ENCODE data around the gene ALOX5AP.

ALOX5AP gene

DNA sequence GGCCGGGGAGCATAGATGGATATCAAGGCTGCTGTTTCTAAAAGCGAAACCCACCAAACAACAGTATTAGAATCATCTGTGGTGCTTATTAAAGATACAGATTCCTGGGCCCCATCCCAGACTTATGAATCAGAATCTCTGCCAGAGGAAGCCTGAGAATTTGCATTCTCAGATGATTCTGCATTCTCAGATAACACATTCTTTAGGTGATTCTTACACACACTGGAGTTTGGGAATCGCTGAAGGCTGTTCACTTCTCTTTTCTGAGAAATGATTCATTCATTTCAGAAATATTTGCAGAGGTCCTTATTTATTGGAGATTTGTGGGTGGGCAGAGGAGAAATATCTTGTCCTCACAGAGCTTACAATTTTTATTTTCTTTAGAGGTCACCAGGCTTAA lies 24.4 kb downstream of the ALOX5AP start:
- no peak for DNase-seq (ENCODE audit: low read depth in 2 of 2)

DNA sequence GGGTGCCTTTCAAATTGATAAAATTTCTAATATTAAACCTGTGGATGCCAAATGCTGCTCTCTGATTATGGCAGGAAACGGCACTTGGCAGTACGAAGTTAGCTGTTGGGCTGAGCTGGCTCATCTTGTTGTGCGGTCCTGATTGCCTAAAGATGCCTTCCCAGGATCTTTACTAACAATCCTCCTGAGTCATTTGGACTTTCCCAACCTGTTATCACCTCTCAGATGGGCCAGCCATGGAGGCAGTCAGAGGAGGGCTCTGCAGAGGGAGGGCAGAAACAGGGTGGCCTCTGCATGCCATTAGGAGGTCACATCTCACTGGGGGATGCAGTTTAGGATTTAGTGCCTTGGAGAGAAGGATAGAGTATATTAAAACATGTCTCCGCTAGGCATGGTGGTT lies 27.3 kb downstream of the ALOX5AP start:
- no peak for DNase-seq (ENCODE audit: low read depth in 2 of 2)

DNA sequence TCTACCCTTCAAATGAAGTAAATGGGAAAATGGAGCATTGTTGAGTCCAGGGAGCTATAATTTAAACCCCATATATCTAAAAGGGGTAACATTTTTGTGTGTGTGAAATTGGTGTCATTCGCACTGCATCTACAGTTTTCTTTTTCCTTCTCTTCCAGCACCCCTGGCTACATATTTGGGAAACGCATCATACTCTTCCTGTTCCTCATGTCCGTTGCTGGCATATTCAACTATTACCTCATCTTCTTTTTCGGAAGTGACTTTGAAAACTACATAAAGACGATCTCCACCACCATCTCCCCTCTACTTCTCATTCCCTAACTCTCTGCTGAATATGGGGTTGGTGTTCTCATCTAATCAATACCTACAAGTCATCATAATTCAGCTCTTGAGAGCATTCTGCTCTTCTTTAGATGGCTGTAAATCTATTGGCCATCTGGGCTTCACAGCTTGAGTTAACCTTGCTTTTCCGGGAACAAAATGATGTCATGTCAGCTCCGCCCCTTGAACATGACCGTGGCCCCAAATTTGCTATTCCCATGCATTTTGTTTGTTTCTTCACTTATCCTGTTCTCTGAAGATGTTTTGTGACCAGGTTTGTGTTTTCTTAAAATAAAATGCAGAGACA lies 28.6 kb downstream of the ALOX5AP start:
- no peak for DNase-seq (ENCODE audit: low read depth in 2 of 2)

DNA sequence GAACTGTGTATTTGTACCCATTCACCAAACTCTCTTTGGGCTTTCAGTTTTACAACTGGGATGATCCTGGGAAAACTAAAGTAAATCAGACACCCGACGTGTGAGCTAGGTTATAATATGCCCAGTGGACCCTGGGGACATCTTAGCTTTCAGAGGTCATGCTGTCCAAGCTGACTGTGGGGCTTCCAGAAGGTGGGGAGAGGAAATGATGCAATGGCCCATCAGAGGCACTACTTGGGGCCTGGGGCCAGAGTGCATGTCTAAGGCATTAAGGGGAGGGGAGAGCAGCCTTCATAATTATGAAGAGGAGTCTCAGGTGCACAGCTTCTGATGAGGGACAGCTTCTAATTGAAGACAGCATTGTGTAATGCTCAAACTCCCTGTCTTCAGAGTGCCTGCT lies 30.9 kb downstream of the ALOX5AP start:
- no peak for DNase-seq (ENCODE audit: low read depth in 2 of 2)

DNA sequence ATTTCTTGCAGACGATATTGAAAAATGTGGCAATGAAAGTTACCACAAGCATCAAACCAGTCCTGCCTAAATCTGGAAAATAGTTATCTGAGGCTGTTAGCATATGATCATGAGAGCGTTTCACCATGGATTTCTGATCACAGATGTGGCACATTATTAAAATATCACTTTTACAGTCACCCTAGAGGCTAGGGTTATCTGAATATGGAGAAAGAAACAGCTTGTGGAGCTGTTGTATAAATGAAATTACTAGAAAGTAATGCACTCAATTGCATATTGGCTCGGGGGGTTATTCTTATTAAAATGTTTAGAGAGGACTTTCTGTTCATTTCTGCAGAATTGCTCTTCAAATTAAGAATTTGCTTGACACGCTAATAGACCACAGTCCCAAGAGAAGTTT lies 35.6 kb downstream of the ALOX5AP start:
- no peak for DNase-seq (ENCODE audit: low read depth in 2 of 2)

DNA sequence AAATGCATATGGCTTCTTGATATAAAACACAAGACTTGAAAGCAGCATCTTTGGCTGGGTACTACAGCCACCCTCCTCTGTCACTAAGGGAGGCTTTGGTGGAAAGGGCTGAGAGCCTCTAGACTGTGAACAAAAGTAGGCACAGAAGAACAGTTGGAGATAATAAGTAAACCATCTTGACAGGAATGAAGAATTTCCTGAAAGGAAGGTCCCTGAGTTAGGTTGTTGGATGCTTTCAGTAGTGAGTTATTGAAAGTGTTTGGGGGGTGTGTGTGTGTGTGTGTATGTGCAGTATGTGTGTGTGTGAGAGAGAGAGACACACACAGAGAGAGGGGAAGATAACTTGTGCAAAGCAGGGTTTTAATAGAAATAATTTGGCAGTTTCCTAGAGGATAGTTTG lies 38.2 kb downstream of the ALOX5AP start:
- DNase-seq (ENCODE audit: low read depth in 2 of 2), result no peak

DNA sequence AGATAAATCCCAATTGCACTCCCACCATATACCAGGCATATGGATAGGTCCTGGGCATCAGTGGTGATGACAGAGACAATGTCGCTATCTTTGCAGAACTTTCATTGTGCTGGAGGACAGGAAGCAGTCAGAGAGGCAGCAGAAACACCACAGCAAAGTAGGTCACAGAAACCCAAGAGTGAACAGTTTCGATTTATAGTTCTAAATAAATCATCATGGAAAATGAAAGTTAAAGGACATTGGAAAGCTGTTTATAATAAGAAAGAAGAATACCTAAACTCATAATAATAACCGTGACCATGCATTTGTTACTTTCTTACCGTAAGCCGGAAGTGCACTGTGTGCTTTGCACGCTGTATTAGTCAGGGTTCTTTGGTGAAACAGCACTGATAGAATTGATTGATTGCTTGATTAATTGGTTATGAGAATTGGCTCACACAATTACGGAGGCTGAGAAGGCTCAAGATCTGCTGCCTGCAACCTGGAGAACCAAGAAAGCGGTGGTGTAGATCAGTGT lies 38.9 kb downstream of the ALOX5AP start:
- DNase-seq (ENCODE audit: low read depth in 2 of 2), result no peak

DNA sequence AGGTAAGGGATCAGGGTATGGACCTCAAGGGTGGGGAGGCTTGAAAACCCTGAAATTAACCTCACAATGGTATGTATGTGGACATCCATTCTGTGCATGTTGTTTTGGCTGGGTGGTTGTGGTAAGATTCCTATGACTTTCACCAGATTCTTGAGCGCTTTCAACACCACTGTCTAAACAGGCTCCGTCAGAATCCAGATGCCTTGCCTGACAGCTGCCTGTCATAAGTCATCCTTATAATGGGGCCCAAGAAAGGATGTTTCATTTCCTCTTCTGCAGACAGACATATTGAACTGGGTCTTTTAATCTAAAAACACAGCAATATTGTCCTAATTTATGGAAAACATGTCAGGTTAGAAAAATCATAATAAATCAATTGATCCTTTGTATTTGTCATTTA lies 41.3 kb downstream of the ALOX5AP start:
- DNase-seq (ENCODE audit: low read depth in 2 of 2), result no peak

DNA sequence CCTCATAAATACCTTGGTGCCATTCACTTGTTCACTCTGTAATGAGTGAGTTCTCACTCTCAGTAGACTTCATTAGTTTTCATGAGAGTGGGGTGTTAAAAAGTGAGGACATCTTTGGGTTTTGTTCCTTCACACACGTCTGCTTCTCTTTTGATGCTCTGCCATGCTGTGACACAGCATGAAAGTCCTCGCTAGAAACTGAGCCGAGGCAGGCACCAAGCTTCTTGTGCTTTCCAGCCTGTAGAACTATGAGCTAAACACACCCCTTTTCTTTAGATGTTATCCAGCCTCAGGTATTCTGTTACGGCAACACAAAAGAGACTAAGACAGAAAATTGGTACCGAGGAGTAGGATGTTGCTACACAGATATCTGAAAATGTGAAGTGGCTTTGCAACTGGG lies 43.7 kb downstream of the ALOX5AP start:
- DNase-seq (ENCODE audit: low read depth in 2 of 2), result no peak

DNA sequence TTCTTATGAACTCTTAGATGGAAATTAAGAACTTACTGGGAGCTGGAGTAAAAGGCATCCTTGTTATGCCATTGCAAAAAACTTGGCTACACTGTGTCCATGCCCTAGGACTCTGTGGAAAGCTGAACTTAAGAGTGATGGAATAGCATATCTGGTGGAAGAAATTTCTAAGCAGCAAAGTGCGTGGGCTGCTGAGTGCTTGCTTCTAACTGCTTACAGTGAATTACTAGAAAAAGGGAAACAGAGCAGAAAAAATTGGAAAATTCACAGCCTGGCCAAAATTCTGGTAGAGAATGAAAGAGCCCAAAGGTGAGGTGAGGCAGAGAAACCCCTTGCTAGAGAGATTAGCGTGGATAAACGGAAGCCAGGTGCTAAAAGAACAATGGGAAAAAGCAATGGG lies 44.3 kb downstream of the ALOX5AP start:
- DNase-seq (ENCODE audit: low read depth in 2 of 2), result no peak

DNA sequence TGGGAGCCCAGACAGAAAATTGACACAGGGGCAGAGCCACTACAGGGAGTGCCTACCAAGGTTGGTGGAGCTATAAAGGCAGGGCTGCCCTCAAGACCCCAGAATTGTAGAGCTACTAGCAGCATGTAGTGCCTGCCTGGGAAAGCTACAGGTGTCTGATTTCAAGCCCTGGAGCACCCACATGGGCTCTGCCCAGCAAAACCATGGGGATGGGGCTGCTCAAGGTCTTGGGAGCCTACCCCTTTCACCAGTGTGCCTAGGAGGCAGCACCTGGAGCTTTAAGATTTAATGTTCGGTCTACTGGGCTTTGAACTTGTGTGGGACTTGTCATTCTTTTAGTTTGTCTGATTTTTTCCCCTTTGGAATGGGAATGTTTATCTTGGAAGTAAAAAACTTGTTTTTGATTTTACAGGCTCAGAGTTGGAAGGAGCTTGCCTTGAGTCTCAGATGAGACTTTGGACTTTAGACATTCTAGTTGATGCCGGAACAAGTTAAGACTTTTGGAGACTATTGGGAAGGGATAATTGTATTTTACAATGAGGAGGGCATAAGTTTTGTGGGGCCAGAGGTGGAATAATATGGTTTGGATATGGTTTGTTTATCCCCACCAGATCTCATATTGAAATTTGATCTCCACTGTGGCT lies 45.1 kb downstream of the ALOX5AP start:
- no peak for DNase-seq (ENCODE audit: low read depth in 2 of 2)

DNA sequence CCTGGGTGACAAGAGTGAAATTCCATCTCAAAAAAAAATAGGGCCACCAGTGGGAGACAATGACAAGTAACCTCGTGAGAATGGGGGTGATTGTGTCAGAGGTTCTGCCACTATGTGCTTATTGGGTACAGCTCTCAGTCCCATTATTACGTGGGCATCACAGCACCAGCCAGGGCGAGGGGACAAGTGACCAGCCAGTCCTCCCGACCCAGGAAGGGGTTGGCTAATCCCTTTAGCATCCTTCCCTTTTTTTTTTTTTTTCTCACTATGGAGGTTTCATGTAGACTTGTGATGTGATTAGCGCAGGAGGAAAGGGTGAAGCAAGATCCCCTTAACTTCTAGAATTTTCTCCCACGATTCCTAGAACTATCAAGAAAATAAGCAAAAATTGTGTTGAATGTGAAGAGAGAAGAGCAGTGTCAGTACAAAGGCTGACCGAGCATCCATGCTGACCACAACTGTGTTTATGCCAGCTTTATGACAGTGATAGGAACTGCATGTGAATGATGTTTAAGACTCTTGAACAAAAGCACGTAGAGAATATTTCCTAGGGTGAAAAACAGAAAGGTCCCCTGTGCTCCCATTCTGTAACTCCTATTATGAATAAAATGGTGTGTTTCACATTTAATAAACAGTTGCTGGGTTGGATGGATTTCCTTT lies 50.0 kb downstream of the ALOX5AP start:
- DNase-seq (ENCODE audit: low read depth in 2 of 2), result no peak

DNA sequence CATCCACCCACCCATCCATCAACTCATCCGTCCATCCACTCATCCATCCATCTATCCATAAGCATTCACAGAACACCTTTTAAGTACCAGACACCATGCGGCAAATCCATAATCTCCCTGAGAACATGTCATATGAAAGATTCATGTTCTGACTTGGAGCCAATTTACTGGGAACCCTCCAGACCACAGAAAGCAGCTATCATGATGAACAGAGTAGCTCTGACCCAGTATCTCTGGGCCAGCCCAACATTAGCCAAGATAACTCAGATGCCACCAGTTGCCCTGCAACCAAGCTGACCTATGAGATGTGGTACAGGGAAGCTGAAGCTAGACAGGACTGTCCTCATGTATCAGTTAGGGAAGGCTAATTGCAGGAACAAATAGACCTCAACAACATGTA lies 51.3 kb downstream of the ALOX5AP start:
- DNase-seq (ENCODE audit: low read depth in 2 of 2), result no peak

DNA sequence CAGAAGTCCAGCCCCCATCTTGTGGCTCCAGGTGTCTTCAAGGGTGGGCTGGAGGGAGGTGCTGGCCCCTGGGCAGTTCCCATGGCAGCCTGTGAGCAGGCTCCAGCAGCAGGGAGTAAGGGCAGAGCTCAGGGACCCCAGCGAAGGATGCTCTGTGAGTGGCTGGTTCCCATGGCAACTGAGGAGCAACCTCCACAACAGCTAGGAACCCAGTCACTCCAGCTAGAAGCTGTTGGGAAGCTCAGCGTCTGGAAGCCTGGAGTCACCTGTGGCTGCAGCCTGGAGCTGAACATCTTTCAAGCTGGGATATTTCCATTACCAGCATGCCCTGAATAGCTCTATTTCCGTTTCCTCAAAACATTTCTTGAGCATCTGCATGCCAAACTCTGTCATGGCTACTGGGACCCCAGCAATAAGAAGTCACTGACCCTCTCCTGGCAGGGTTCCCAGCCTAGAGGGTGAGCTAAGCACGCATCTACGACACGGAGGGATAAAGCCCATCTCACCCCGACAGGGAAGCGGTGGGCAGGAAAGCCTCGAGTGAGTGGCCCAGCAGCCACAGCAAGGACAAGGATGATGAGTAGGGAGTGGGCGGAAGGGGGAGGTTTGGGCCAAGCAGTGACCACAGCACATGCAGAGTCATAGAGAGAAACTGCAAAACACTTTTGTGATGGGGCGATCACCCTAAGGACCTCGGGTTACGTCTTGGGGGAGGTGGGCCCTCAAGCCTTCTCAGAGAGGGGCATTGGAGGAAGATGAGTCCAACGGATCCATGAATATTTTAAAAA lies 52.6 kb downstream of the ALOX5AP start:
- no peak for DNase-seq (ENCODE audit: low read depth in 2 of 2)

DNA sequence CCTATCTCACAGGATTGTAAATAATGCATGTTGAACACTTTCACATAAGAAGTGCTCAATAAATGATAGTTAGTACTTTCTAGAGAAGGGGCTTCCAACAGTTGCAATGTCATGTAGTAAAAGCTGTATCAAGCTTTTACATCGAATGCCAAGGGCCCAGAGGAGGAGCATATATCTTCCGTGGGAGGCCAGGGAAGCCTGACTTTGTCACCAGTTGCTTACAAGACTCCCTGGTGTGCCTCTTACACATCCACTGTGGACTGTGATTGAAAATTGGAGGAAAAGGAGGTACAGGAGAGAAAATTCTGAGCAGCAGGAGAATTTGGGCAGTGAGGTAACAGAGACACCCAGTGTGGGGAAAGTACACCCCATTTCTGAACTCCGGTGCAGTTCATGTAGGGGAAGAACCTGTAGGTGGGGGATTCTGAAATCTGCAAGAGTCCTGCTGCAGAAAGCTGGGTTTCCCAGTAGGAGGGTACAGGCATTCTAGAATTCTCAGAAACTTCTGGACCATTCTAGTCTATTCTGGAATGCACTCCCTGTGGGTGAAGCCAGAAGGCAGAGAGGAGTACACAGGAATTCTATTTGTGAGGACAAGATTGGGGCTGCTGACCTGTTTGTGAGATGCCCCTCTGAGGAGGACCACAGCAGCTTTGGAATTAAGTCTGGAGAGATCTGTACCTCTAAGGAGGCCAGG lies 54.0 kb downstream of the ALOX5AP start:
- no peak for DNase-seq (ENCODE audit: low read depth in 2 of 2)

DNA sequence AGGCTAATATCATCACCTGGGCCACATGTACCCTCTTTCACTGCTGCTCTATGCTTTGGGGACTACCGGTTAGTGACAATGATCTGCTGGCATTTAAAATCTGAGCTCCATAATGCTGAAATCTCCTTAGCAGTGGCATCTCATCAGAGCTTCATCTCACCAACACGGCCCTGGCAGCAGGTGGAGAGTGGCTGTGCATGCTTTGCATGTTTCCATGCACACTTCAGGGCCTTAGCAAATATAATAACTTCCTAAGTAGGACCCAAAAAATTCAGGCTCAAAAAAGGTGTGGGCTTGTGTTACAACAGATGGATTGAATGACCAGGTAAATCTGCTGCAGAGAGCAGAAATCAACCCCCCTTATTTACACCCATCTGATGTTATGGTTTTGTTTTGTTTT lies 55.2 kb downstream of the ALOX5AP start:
- DNase-seq (ENCODE audit: low read depth in 2 of 2), result no peak

DNA sequence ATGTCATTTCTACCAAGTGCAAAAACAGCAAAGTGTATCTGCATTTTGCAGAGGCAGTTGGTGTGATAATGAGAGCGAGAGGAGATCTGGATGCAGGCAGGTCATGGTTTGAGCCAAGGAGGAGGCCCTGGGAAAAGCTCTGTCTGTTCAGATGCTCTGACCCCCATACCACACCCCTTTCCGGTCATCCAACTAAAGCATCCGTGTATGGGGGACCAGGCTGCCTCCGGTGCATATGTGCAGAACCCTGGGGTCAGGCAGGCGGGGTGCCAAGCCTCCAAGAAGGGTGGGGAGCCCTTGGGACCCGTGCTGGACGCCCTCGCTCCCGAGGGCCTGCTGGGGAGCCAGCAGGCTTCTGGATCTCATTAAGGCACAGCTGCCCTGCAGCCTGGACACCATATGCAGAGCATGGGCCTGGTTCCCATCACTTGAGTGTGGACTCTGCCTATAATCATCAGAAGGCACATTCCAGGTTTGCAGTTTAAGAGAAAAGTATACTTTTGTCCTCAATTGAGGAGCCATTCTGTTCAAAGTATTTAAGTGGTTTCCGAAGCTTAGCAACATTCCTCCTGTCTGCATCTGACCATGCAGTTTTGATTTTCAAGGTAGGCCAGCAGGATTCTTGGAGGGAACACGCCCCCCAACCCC lies 56.1 kb downstream of the ALOX5AP start:
- DNase-seq (ENCODE audit: low read depth in 2 of 2), result no peak

DNA sequence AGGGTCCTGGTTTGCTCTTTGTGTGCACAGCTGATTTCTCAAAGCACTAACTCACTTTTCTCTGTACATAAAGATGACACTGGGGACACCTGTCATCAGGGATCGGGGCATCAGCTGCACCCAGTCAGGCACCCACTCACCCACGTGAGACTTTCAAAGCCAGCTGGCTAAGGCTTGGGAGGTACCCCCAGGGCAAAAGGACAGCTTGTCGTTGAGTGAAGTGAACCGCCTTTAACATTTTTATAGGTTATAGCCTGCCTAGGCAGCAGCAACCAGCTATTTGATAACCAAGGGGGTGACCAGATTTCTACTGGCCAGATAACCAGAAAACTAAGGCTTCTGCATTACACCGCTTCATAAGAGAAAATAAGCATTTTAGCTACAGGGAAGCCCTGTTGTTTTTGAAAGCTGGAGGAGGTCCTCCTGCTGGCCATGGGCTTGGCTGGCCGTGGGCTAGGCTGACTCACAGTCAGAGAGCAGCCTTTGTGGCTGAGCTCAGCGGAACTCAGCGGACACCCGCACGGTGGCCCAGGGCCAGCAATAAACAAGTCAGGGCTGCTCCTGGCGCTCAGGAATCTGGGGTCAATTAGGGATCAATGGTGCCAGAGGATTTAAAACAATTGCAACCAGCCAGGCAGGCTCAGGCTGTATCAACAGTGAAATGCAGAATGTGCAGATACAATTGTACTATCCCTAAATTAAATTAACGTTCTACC lies 57.1 kb downstream of the ALOX5AP start:
- DNase-seq (ENCODE audit: low read depth in 2 of 2), result no peak

DNA sequence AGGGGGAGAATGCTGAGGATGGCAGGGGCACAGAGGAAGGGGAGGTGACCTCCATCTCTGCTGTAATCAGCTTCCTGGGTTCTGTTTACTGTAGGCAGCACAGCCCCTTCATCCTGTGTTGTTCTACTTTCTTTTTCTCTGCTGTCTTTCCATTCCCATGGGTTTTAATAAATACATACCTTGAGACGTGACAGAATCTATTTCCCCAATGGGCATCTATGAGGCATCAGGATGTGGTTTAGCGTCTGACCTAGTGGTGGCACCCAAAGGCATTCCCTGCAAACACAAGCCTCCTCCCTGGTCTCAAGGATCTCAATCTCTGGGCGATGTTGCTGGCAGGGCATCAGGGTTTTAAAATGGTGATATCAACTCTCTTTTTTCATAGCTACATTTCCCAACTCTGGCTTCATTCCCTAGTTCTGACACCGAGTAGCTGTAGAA lies 60.8 kb downstream of the ALOX5AP start:
- no peak for DNase-seq (ENCODE audit: low read depth in 2 of 2)
